Measurements from ENCODE around the gene PSMD3.

Gene PSMD3

GRCh38 chr17:39950871-39951348 is 29.7 kb upstream of the PSMD3 start:
- peak; percentile 53 for DNase-seq (ENCODE audit: low read depth)
- no peak overlapping the region for H3K4me3 ChIP-seq (ENCODE audit: control insufficient read depth, low read depth, low read length)
- no peak for TF ChIP-seq CTCF (conservative IDR thresholded peaks at IDR 0.05; ENCODE audit: control insufficient read depth, insufficient read depth, low read depth, low read length)

GRCh38 chr17:39951924-39952679 is 28.5 kb upstream of the PSMD3 start:
- peak overlapping the region; percentile 34 for H3K4me3 ChIP-seq (ENCODE audit: control insufficient read depth, low read depth, low read length)
- no peak for TF ChIP-seq CTCF (conservative IDR thresholded peaks at IDR 0.05; ENCODE audit: control insufficient read depth, insufficient read depth, low read depth, low read length)
- no peak for DNase-seq (ENCODE audit: low read depth)

GRCh38 chr17:39952680-39953470 is 27.7 kb upstream of the PSMD3 start:
- no peak for TF ChIP-seq CTCF (conservative IDR thresholded peaks at IDR 0.05; ENCODE audit: control insufficient read depth, insufficient read depth, low read depth, low read length)
- peak overlapping the region; percentile 44 for H3K4me3 ChIP-seq (ENCODE audit: control insufficient read depth, low read depth, low read length)
- DNase-seq (ENCODE audit: low read depth), result peak; percentile 92

GRCh38 chr17:39953471-39953888 is 27.1 kb upstream of the PSMD3 start:
- TF ChIP-seq CTCF (conservative IDR thresholded peaks at IDR 0.05; ENCODE audit: control insufficient read depth, insufficient read depth, low read depth, low read length), result no peak
- DNase-seq (ENCODE audit: low read depth), result no peak
- peak overlapping the region; percentile 44 for H3K4me3 ChIP-seq (ENCODE audit: control insufficient read depth, low read depth, low read length)

- H3K4me3 ChIP-seq (ENCODE audit: control insufficient read depth, low read depth, low read length), result no peak overlapping the region
- DNase-seq (ENCODE audit: low read depth), result no peak
- no peak for TF ChIP-seq CTCF (conservative IDR thresholded peaks at IDR 0.05; ENCODE audit: control insufficient read depth, insufficient read depth, low read depth, low read length)
These were observed 25.7 kb upstream of the PSMD3 start for GRCh38 chr17:39954876-39955275.

GRCh38 chr17:39955726-39956225 is 24.8 kb upstream of the PSMD3 start:
- no peak overlapping the region for H3K4me3 ChIP-seq (ENCODE audit: control insufficient read depth, low read depth, low read length)
- TF ChIP-seq CTCF (conservative IDR thresholded peaks at IDR 0.05; ENCODE audit: control insufficient read depth, insufficient read depth, low read depth, low read length), result no peak
- no peak for DNase-seq (ENCODE audit: low read depth)
